Stimulated activated CD4-positive, alpha-beta T cell treated with anti-CD3 and anti-CD28 coated beads, Interleukin-1b, Interleukin-23, amount 100 ng/mL, for 24 hours (primary cell): Measurements from ENCODE around the gene CAMK1D.
"Not testable (repeated sequence)": the region's sequence is repeated elsewhere in the genome, so short reads cannot be mapped to it uniquely, and the experiment has no call there.

Experiments used
- DNase-seq, 4 experiments: peaks; one replicate each; pipeline ENCODE4 v3.0.0-alpha.2; 2020; ENCODE audit warnings: low read depth in 4 of 4, low spot score in 1 of 4

CAMK1D gene

DNA sequence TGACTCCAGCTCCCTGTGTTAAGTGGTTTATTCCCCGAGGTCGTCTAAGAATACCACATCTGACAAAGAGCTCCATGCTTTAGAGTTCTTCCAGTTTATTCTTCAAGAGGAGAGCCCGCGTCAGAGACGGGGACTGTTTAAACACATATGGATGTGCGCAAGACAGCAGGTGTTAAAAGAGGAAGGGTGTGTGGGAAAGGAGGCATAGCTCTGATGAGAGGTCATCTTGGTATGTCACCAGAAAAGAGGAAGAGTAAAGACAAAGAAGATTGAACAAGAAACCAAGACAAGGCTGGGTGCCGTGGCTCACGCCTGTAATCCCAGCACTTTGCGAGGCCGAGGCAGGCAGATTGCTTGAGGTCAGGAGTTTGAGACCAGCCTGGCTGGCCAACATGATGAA, 393.4 kb downstream of the CAMK1D start:
- no peak for DNase-seq

- not testable (repeated sequence) for DNase-seq
Measured at GRCh38 chr10:12743466-12743865, 394.1 kb downstream of the CAMK1D start.

- no peak for DNase-seq
Measured at GRCh38 chr10:12743941-12744340, 394.6 kb downstream of the CAMK1D start.

GRCh38 chr10:12748186-12748585, 398.8 kb downstream of the CAMK1D start:
- DNase-seq: no peak

GRCh38 chr10:12749760-12750478, 400.6 kb downstream of the CAMK1D start:
- no peak for DNase-seq

DNA sequence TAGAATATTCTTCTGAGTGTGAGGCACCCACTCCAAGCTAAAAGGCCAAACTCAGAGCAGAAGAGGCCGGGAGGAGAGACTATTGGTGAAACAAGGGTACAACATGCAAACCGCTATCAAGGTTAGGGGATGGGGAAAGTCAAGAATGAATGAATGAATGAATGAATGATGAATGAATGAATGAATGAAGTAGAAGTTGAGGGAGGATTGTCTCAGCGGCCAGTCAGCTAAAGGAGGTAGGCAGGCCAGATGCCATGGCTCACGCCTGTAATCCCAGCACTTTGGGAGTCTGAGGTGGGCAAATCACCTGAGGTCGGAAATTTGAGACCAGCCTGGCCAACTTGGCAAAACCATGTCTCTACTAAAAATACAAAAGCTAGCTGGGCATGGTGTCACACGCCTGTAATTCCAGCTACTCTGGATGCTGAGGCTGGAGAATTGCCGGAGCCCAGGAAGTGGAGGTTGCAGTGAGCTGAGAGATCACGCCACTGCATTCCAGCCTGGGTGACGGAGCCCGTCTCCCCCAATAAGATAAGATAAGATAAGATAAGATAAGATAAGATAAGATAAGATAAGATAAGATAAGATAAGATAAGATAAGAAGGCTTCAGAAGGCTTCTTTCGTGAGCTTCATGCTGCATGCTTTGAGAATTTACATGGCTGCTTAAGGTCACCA, 401.3 kb downstream of the CAMK1D start:
- no peak for DNase-seq

- DNase-seq: no peak
Measured at GRCh38 chr10:12755075-12755474, 405.7 kb downstream of the CAMK1D start.

DNA sequence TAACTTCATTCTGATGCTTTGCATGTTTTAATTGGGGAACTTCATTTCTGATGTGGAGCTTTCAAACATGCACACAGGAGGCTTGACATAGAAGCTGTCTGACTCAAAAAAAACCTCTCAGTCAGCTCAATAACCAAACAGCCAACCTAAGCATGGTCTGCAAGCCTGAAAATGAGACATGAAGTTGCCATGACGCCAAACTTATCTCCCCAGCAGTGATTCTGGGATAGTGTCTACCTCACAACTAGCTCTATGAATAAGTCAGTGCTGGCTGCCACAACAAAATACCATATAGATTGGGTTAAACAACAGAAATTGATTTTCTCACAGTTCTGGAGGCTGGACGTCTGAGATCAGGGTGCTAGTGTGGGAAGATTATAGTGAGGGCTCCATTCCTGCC, 408.0 kb downstream of the CAMK1D start:
- DNase-seq: no peak

DNA sequence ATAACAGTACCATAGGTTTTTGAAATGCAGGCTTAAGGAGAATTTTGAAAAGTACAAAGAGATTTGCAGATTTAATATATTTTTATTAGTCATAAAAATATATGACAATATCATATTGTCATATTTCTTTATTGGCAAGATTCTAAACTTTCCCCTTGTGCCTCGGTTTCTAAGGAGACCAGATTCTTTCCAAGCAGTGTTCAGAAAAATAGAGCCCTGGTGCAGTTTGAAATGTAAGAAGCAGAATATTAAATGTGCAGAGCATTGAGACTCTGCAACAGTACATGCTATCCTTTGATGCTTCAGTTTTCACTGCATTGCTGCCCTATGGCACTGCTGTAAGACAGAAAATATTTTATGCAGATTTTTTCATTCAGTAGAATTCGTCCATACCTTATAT, 408.9 kb downstream of the CAMK1D start:
- no peak for DNase-seq

GRCh38 chr10:12766223-12766622, 416.9 kb downstream of the CAMK1D start:
- DNase-seq: no peak

DNA sequence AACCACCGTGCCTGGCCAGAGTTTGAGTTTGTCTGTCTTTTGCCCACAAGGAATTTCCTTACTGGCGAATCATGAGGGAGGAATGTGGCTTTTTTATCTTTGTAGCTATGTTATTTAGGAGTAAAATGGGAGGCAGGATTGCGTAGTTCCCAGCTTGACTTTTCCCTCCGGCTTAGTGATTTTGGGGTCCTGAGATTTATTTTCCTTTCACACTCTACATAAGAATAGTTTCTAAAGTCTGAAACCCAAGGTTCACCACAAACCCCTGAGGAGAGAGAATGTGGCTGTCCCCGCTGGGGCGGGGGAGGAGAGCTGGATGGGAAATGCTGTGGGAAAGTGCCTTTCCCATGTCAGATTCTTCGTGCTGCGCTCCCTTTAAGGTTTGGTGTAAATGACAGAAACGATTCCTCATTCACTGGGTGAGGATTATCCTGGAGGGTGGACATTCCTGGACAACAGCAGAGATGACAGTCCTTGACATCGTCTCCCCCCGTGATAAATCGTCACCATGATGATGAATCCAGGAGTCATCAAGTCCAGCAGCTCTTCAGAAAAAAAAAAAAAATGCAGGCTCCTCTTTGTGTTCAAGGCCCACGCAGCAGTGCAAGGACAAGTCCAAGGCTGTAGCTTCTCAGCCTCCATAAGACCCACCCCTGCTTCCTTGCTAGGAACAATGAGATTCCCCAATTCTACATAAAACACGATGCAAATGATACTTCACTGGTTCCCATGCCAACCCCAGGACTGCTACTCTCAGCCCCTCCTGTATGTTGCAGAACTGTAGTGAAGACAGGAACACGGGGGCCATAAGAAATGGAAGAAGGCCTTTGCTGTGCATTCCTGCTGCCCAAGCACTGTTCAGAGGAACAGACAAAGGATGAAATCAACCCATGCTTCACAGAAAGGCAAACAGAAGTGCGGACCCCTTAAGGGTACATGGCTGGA, 419.1 kb downstream of the CAMK1D start:
- DNase-seq: no peak

- no peak for DNase-seq
Measured at GRCh38 chr10:12769323-12770044, 420.1 kb downstream of the CAMK1D start.

GRCh38 chr10:12771981-12772760, 422.8 kb downstream of the CAMK1D start:
- no peak for DNase-seq

DNA sequence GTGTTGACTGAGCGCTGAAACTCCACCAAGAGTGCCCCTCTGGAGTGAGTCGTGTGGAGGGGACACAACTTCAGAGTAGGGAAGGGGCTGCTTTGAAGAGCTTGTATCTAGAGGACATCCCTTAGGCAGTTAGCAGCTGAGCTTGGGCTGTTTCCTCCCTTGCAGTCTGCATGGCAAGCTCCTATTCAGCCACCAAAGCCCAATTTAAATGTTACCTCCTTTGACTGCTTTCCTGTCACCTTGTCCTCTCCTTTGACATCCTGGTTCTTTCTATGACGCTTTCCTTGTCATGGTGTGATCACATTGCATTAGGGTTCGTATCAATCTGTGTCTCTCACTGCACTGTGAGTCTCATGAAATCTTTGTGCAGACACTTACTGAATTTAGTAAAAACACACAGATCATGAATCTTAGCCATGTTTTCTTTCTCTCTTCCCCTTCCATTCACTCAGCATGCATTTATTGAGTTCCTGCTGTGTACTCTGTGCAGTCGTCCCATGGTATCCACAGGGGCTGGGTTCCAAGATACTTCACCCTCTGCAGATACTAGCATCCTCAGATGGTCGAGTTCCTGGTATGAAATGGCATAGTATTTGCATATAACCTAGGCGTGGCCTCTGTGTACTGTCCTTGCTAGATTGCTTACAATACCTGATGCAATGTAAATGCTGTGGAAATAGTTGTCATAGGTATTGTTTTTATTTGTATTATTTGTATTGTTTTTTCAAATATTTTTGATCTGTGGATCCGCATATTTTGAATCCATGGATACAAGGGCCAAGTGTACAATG, 423.6 kb downstream of the CAMK1D start:
- DNase-seq: no peak

- no peak for DNase-seq
Measured at GRCh38 chr10:12774204-12774894, 425.0 kb downstream of the CAMK1D start.

DNA sequence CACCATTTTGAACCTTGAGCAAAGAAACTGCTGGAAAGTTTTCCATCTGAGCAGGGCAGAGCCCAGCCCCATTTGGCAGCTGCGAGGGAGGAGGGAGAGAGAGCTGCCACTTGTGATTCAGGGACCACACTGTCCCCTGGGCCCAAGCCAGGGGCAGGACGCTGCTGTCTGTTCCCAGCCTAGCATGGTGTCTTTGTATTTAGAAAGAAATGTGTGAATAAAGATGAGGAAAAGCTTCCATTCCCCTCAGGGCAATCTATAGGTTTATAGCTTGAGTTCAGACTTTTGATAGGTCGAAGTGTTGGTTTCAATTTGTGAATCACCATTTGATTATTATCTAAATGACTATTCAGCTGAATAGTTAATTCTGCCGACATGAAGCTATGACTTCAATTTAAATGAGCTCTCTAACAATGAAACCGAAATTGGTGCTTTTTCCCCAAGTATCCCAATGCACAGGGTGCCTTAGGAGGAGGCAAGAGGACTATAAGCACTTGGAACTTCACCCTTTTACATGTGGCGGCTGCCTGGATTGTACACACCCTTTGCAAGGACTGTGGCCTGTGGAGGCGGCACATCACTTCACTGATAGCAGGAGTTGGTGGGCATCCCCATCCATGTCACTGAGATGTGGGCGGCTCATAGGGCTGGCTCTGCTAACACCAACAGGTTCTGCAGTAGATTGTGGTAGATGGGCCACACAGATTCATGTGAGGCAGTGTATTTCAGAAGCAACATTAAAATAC, 428.7 kb downstream of the CAMK1D start:
- peak in 1 of 4 experiments; percentile 4 for DNase-seq

DNA sequence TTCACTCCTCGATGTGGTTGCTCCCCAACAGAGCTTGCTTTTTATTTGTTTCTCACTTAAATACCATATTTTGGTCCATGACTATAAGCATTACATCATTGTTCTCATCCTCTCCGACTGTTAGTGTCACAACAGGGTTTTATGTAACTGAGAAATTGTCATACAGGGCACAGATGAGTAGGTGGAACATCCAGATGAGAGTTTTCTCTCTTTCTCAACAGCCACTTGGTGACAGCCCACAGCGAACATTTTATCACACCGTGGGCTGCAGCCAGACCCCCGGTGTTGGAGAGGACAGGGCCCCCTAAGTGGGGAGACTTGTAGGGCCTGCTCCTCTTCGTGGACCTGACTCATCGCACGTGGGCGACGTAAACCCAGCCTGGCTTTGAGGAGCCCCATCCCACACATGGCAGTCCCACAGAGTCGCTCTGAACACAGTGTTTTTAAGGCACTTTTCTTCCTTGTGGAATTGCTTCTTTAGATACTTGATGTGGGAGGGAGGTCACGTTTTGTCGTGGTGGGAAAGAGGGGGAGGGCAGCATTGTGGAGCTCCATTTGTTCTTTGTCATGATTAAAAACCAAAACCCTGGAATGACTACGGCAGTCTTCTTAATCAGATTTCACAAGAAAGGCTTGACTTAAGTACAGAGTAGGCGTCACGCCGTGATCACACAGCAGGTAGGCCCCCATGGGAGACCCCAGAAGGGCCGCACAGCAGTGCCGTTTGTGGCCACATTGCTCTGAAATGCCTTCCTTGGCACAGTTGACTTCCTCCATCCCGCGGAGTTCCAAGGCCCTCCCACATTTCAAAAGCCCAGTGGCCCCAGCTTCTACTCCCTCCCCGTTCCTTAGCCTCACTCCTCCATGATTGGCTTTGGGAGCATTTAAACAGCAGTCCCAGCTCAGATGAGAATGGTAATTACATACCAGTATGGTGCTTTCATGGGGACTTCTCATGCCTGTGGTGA, 431.6 kb downstream of the CAMK1D start:
- peak in 1 of 4 experiments; percentile 5 for DNase-seq
